ENCODE data around the gene MMP20.

Gene MMP20

GRCh38 chr11:102555091-102555490 is 70.0 kb downstream of the MMP20 start:
- no peak for DNase-seq (ENCODE audit: low read depth)
- H3K4me3 ChIP-seq (ENCODE audit: low read depth, low read length), result no peak overlapping the region
- no peak for TF ChIP-seq CTCF (IDR thresholded peaks at IDR 0.05; ENCODE audit: control insufficient read depth, extremely low read depth, insufficient read depth)

- no peak overlapping the region for H3K4me3 ChIP-seq (ENCODE audit: low read depth, low read length)
- no peak for TF ChIP-seq CTCF (IDR thresholded peaks at IDR 0.05; ENCODE audit: control insufficient read depth, extremely low read depth, insufficient read depth)
- DNase-seq (ENCODE audit: low read depth), result no peak
Observed at GRCh38 chr11:102553835-102554282, 71.3 kb downstream of the MMP20 start.

GRCh38 chr11:102552447-102553194 is 72.5 kb downstream of the MMP20 start:
- DNase-seq (ENCODE audit: low read depth), result no peak
- TF ChIP-seq CTCF (IDR thresholded peaks at IDR 0.05; ENCODE audit: control insufficient read depth, extremely low read depth, insufficient read depth), result no peak

GRCh38 chr11:102552020-102552419 is 73.1 kb downstream of the MMP20 start:
- no peak for DNase-seq (ENCODE audit: low read depth)
- no peak for TF ChIP-seq CTCF (IDR thresholded peaks at IDR 0.05; ENCODE audit: control insufficient read depth, extremely low read depth, insufficient read depth)
- H3K4me3 ChIP-seq (ENCODE audit: low read depth, low read length), result no peak overlapping the region

More at GRCh38 chr11:102552447-102553194, 72.5 kb downstream of the MMP20 start:
- H3K4me3 ChIP-seq (ENCODE audit: low read depth, low read length), result no peak overlapping the region

- TF ChIP-seq CTCF (IDR thresholded peaks at IDR 0.05; ENCODE audit: control insufficient read depth, extremely low read depth, insufficient read depth), result no peak
- no peak for DNase-seq (ENCODE audit: low read depth)
Observed at GRCh38 chr11:102551169-102551781, 73.9 kb downstream of the MMP20 start.

GRCh38 chr11:102546923-102547471 is 78.1 kb downstream of the MMP20 start:
- no peak for DNase-seq (ENCODE audit: low read depth)
- no peak overlapping the region for H3K4me3 ChIP-seq (ENCODE audit: low read depth, low read length)
- TF ChIP-seq CTCF (IDR thresholded peaks at IDR 0.05; ENCODE audit: control insufficient read depth, extremely low read depth, insufficient read depth), result no peak

More at GRCh38 chr11:102551169-102551781, 73.9 kb downstream of the MMP20 start:
- no peak overlapping the region for H3K4me3 ChIP-seq (ENCODE audit: low read depth, low read length)
